Measurements from ENCODE around the gene IPPK.
"Not testable (repeated sequence)": the region's sequence is repeated elsewhere in the genome, so short reads cannot be mapped to it uniquely, and the experiment has no call there.

GRCh38 chr9:92595075-92595474 lies 74.9 kb downstream of the IPPK start:
- TF ChIP-seq POLR2A, CTCF (IDR thresholded peaks at IDR 0.05): not testable (repeated sequence)

Data from heart left ventricle (tissue), 13 donors.